Omental fat pad (tissue), 4 donors: ENCODE results near the gene SKP2. TPM values are rescaled to one million over a fixed set of nuclear protein-coding genes. Genes with fewer than 3 reads are reported as not detected.
"Not testable (repeated sequence)": the region's sequence is repeated elsewhere in the genome, so short reads cannot be mapped to it uniquely, and the experiment has no call there.

Experiments used
- ATAC-seq: fragments of 150-250 bp; one replicate; pipeline ENCODE4 v1.9.1; 2016; ENCODE audit warnings: mild to moderate bottlenecking, moderate library complexity; ENCODE audit not compliant: low FRiP score
- DNase-seq: peaks from one replicate; pipeline ENCODE4 v3.0.0-alpha.2; 2019; ENCODE audit warnings: low spot score
- total RNA-seq, 4 donors: library from RNA; depleted of rRNA; stranded (reverse); fragments of >200 nt; gene quantifications; one replicate each; pipeline ENCODE4 v1.1.0, GENCODE V29; 2016
- TF ChIP-seq, protein P1 (sequence below), 3 donors: fragments of 450-650 bp; IDR thresholded peaks; one replicate each; pipeline ENCODE4 v1.5.1; 2016 to 2017; ENCODE audit warnings: antibody characterized with exemption in 3 of 3, mild to moderate bottlenecking in 3 of 3, moderate library complexity in 2 of 3

The SKP2 gene
- total RNA-seq = 10 to 100 TPM in 3 of 4 donors, 1 to 10 TPM in 1; 8.6 to 19.4 (median 14.1) TPM

DNA sequence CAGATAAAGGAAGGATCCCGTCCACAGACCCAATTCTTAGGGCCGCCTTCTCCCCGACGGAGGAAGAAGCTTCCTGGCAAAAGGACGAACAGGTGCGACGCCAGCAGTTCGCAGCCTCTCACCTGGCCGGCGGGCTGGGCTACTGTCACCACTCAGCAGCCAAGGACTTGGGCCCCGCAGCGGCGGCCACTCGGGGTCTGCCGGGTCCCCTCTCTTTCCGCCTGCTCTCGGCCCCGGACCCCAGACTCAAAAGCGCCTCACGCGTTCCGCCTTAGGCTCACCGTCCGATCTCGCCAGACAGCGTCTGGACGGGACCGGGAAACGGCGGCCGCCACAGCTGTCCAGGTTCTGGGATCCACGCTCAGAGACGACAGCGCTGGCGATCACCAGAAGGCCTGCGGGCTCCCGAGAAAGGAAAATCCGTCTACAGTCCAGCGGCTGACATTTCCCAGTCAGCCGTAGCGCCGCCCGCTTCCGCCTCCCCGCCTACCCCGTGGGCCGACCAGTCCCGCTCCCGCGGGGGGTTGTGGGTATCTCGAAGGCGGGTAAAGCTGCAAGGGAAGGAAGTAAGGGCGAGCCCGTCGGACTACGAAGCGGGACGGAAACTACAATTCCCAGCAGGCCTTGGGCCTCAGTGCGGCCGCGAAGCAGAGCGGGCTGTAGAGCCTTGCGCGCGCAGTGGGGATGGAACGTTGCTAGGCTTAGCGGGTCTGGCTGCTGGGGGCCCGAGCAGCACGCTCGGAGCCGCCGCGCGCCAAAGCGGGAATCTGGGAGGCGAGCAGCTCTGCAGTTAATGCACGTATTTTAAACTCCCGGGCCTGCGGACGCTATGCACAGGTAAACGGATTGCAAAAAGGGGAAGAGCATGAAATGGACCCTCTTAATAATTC is at the start of gene SKP2, which contains the start of gene LMBRD2:
TSS of gene SKP2 (plus strand) at position 678 of the 890 bp plus-strand sequence. CDS start at position 830, 152 bp downstream.
TSS of gene LMBRD2 (minus strand) at position 454 of the 890 bp plus-strand sequence. CDS start 8,538 bp downstream, outside the sequence.
- TF ChIP-seq, protein P1, sequence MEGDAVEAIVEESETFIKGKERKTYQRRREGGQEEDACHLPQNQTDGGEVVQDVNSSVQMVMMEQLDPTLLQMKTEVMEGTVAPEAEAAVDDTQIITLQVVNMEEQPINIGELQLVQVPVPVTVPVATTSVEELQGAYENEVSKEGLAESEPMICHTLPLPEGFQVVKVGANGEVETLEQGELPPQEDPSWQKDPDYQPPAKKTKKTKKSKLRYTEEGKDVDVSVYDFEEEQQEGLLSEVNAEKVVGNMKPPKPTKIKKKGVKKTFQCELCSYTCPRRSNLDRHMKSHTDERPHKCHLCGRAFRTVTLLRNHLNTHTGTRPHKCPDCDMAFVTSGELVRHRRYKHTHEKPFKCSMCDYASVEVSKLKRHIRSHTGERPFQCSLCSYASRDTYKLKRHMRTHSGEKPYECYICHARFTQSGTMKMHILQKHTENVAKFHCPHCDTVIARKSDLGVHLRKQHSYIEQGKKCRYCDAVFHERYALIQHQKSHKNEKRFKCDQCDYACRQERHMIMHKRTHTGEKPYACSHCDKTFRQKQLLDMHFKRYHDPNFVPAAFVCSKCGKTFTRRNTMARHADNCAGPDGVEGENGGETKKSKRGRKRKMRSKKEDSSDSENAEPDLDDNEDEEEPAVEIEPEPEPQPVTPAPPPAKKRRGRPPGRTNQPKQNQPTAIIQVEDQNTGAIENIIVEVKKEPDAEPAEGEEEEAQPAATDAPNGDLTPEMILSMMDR (IDR thresholded peaks at IDR 0.05) = no peak
- DNase-seq (peak; percentile 87), ATAC-seq (peak; percentile 99)

DNA sequence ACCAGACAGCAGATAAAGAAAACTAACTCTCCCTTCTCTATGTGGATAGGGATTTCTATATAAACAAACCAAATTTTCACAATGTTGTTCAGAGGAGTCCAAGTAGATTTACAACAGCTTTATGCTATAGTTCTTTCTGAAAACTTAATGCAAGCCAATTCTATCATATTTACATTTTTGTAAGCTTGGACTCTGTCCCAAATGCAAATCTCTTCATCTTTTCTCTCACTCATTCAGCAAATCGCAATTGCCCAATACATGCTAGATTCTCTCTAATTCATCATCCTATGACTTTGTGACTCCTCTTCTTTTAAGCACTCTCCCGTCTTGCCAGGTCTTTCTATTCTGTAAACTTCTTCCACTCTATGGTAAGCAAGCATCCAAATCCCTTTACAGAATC is 46.1 kb upstream of the SKP2 start:
- no peak for ATAC-seq
- DNase-seq = no peak
- TF ChIP-seq, protein P1 (IDR thresholded peaks at IDR 0.05) = no peak

DNA sequence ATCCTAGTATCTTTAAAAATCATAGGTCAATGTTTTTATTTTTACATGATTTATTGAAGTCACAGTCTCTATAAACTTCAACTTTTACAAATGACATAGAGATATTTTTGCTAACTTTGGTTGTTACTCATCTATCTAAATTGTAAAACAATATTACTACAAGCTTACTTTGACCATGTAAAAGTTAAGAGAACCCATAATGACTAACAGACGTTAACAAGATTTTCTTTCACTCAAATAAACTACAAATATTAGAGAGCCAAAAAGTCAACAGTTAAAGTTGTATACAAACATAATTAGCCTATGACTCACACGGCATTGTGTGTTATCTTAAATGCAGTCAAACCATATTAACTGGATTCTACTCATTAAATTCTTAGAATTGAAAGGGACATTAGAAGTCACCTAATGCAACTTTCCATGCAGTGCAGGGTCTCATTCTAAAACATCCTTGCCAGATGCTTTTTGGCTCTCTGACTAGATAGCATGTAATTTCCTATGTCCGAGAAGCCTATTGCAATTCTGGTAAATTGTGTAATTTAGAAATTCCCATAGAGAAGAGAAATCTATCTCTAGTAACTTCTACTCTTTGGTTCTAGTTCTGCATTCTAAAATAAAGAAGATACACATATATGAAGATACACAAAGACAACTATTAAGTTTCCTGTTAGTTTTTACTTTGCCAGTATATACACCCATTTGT is 43.0 kb upstream of the SKP2 start:
- DNase-seq (no peak), ATAC-seq (no peak)
- TF ChIP-seq, protein P1 (IDR thresholded peaks at IDR 0.05) = no peak

DNA sequence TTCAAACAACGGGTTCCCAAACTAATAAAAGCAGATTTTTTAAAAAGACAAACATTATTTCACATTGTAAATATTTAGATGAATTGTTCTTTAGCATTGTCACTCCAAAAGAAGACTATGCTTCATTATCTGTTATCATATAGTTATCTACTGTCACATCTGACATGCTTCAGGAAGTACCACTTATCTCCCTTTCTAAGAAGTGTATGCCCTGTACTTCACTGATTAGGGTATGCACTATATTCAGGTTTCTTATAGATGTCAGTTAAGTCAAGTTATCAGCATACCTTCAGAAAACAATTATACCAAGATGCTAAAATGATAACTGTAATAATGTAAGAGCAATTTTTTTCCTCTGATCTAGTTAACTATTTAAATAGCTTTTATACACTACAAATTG is 40.7 kb upstream of the SKP2 start:
- TF ChIP-seq, protein P1 (IDR thresholded peaks at IDR 0.05) = no peak
- DNase-seq (no peak), ATAC-seq (no peak)

DNA sequence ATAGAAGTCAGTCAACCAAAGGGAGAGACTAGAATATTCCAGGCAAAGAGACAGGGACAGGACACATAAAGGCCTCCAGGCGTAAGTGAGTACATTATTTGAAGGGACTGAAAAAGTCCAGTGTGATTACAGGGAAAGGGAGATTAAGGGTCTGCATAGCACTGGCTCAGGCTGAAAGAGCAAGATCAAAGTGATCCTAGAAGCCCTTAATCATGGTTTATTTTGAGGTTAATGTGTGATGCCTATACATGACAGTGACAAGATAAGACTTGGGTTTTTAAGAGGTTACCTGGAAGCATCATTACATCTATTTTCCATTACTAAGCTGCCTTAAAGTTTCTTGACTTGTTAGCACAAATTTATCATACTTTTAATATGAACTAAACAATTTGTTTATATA is 26.0 kb upstream of the SKP2 start:
- no peak for ATAC-seq
- TF ChIP-seq, protein P1 (IDR thresholded peaks at IDR 0.05) = no peak
- DNase-seq = no peak

DNA sequence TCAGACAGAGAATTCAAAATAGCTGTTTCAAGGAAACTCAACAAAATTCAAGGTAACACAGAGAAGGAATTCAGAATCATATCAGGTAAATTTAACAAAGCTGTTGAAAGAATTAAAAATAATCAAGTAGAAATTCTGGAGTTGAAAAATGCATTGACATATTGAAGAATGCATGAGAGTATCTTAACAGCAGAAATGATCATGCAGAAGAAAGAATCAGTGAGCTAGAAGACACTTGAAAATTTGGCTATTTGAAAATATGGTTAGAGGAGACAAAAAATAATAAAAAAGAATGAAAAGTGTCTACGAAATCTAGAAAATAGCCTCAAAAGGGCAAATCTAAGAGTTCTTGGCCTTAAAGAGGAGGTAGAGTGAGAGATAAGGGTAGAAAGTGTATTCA is 23.1 kb upstream of the SKP2 start:
- DNase-seq (no peak), ATAC-seq (no peak)
- TF ChIP-seq, protein P1 (IDR thresholded peaks at IDR 0.05) = no peak

DNA sequence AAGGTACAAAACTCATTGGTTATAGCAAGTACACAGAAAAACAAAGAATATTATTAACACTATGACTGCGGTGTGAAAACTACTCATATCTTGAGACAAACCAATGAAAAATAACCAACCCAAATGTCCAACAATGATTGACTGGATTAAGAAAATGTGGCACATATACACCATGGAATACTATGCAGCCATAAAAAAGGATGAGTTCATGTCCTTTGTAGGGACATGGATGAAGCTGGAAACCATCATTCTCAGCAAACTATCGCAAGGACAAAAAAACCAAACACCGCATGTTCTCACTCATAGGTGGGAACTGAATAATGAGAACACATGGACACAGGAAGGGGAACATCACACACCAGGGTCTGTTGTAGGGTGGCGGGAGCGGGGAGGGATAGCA is 22.2 kb upstream of the SKP2 start:
- ATAC-seq, DNase-seq: not testable (repeated sequence)

DNA sequence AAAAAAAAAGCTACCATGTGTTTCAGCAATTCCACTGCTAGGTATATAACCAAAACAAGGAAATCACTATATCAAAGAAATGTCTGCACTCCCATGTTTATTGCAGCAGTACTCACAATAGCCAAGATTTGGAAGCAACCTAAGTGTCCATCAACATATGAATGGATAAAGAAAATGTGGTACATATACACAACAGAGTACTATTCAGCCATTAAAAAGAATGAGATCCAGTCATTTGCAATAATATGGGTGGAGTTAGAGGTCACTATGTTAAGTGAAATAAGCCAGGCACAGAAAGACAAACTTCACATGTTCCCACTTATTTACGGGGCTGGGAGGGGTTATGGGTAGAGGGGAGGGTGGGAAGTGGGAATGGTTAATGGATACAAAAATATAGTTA is 18.9 kb upstream of the SKP2 start:
- DNase-seq, ATAC-seq: not testable (repeated sequence)
